SU-DHL-6 (cell line): ENCODE measurements around the gene ACY1.

Experiments
- CTCF ChIP-seq: fragments of 200-600 bp; sonication (generic); IDR thresholded peaks from one replicate; pipeline ENCODE4 v1.5.1; 2017; ENCODE audit warnings: antibody characterized with exemption, mild to moderate bottlenecking, low read length, moderate library complexity; ENCODE audit not compliant: insufficient read depth, poor library complexity, severe bottlenecking
- EZH2phosphoT487 ChIP-seq: fragments of 200-600 bp; sonication (generic), shearing (Covaris generic); conservative IDR thresholded peaks from 2 replicates; pipeline ENCODE4 v1.6.1; 2018; ENCODE audit warnings: mild to moderate bottlenecking, antibody characterized with exemption, low read length, moderate library complexity, mixed read lengths

GRCh38 chr3:51960386-51960785, 22.9 kb upstream of the ACY1 start:
- TF ChIP-seq CTCF = no peak
- no peak for TF ChIP-seq EZH2phosphoT487
